Parathyroid adenoma (tissue), 2 donors: Measurements from ENCODE around the gene RHO.
"Not testable (repeated sequence)": the region's sequence is repeated elsewhere in the genome, so short reads cannot be mapped to it uniquely, and the experiment has no call there.

Source experiments
- H2AFZ ChIP-seq: fragments of 300-600 bp; sonication (generic); one replicate; pipeline ENCODE4 v1.7.0; 2017; ENCODE audit warnings: antibody characterized with exemption, mild to moderate bottlenecking
- H3K27ac ChIP-seq: fragments of 300-600 bp; sonication (generic); one replicate; pipeline ENCODE4 v1.7.0; 2017
- H3K27me3 ChIP-seq: fragments of 300-600 bp; sonication (generic); one replicate; pipeline ENCODE4 v1.7.0; 2017; ENCODE audit warnings: low read length; ENCODE audit not compliant: control insufficient read depth, insufficient read depth
- H3K36me3 ChIP-seq: fragments of 300-600 bp; sonication (generic); one replicate; pipeline ENCODE4 v1.7.0; 2017; ENCODE audit warnings: low read length; ENCODE audit not compliant: control insufficient read depth, insufficient read depth
- H3K4me1 ChIP-seq: fragments of 300-600 bp; sonication (generic); one replicate; pipeline ENCODE4 v1.7.0; 2017; ENCODE audit warnings: control low read depth
- H3K4me2 ChIP-seq: fragments of 300-600 bp; sonication (generic); one replicate; pipeline ENCODE4 v1.7.0; 2017; ENCODE audit warnings: low read length
- H3K4me3 ChIP-seq: fragments of 300-600 bp; sonication (generic); one replicate; pipeline ENCODE4 v1.7.0; 2017; ENCODE audit warnings: low read depth, low read length
- H3K79me2 ChIP-seq: fragments of 300-600 bp; sonication (generic); one replicate; pipeline ENCODE4 v1.7.0; 2017; ENCODE audit warnings: control low read depth
- H3K9ac ChIP-seq: fragments of 300-600 bp; sonication (generic); one replicate; pipeline ENCODE4 v1.7.0; 2017; ENCODE audit warnings: mild to moderate bottlenecking
- H3K9me3 ChIP-seq: fragments of 300-600 bp; sonication (generic); one replicate; pipeline ENCODE4 v1.7.0; 2017; ENCODE audit warnings: low read length; ENCODE audit not compliant: control insufficient read depth
- CTCF ChIP-seq: fragments of 300-600 bp; sonication (generic); IDR thresholded peaks from one replicate; pipeline ENCODE4 v1.7.0; 2017; ENCODE audit warnings: antibody characterized with exemption, mild to moderate bottlenecking
- donor health status: primary hyperparathyroidism.

The RHO gene

GRCh38 chr3:129515821-129516432 lies 12.5 kb upstream of the RHO start:
- not testable (repeated sequence) for H3K27me3 ChIP-seq, H3K9me3 ChIP-seq, H3K9ac ChIP-seq, H3K79me2 ChIP-seq, H3K4me2 ChIP-seq, H3K4me3 ChIP-seq, H2AFZ ChIP-seq, H3K36me3 ChIP-seq, H3K27ac ChIP-seq, H3K4me1 ChIP-seq

- H3K9ac ChIP-seq, result no peak overlapping the region
- H3K79me2 ChIP-seq, result no peaks in the 10 kb centered on the region
- H3K9me3 ChIP-seq, result no peaks in the 10 kb centered on the region
- H2AFZ ChIP-seq, result no peak overlapping the region
- no peak overlapping the region for H3K4me2 ChIP-seq
- no peak for TF ChIP-seq CTCF
- H3K36me3 ChIP-seq, result no peaks in the 10 kb centered on the region
- H3K4me1 ChIP-seq, result no peaks in the 10 kb centered on the region
- H3K27me3 ChIP-seq, result no peaks in the 10 kb centered on the region
- H3K4me3 ChIP-seq, result no peak overlapping the region
- H3K27ac ChIP-seq, result no peak overlapping the region
These were observed 10.9 kb upstream of the RHO start for GRCh38 chr3:129517516-129517915.

GRCh38 chr3:129518038-129518561 lies 10.3 kb upstream of the RHO start:
- Histone ChIP-seq H3K36me3 (no peaks in the 10 kb centered on the region), H3K9ac (no peak overlapping the region), H3K79me2 (no peaks in the 10 kb centered on the region), H3K4me2 (no peak overlapping the region), H2AFZ (no peak overlapping the region), H3K27me3 (no peaks in the 10 kb centered on the region), H3K4me1 (no peaks in the 10 kb centered on the region), H3K9me3 (no peaks in the 10 kb centered on the region), H3K27ac (no peak overlapping the region), H3K4me3 (no peak overlapping the region)
- TF ChIP-seq CTCF, result no peak

GRCh38 chr3:129518581-129518980 lies 9.9 kb upstream of the RHO start:
- no peaks in the 10 kb centered on the region for H3K27me3 ChIP-seq
- H3K79me2 ChIP-seq, result no peaks in the 10 kb centered on the region
- no peak overlapping the region for H3K9ac ChIP-seq
- no peaks in the 10 kb centered on the region for H3K4me1 ChIP-seq
- no peak overlapping the region for H3K4me2 ChIP-seq
- H3K4me3 ChIP-seq, result no peak overlapping the region
- H3K36me3 ChIP-seq, result no peaks in the 10 kb centered on the region
- TF ChIP-seq CTCF, result no peak
- no peak overlapping the region for H3K27ac ChIP-seq
- H3K9me3 ChIP-seq, result no peaks in the 10 kb centered on the region
- no peak overlapping the region for H2AFZ ChIP-seq

- H3K27me3 ChIP-seq, result no peaks in the 10 kb centered on the region
- H3K4me2 ChIP-seq, result no peak overlapping the region
- H3K79me2 ChIP-seq, result no peaks in the 10 kb centered on the region
- no peak overlapping the region for H2AFZ ChIP-seq
- TF ChIP-seq CTCF, result no peak
- H3K9me3 ChIP-seq, result no peaks in the 10 kb centered on the region
- H3K4me1 ChIP-seq, result no peaks in the 10 kb centered on the region
- no peak overlapping the region for H3K9ac ChIP-seq
- no peaks in the 10 kb centered on the region for H3K36me3 ChIP-seq
- no peak overlapping the region for H3K27ac ChIP-seq
- H3K4me3 ChIP-seq, result no peak overlapping the region
These were observed 9.0 kb upstream of the RHO start for GRCh38 chr3:129519449-129519848.
